Stimulated activated CD8-positive, alpha-beta memory T cell treated with anti-CD3 and anti-CD28 coated beads, Interleukin-12 subunit alpha, Interleukin-12 subunit beta, amount 100 ng/mL, for 1 hour (primary cell): Measurements from ENCODE around the gene RALA.

Experiments used
- DNase-seq: peaks from one replicate; pipeline ENCODE4 v3.0.0-alpha.2; 2020; ENCODE audit warnings: low read depth

RALA gene

GRCh38 chr7:39623047-39623731 lies at the start of gene RALA:
Gene RALA (plus strand): TSS chr7:39623572. CDS start chr7:39686668, 63,096 bp downstream.
- peak; percentile 78 for DNase-seq

GRCh38 chr7:39574673-39575349 lies 48.6 kb upstream of the RALA start:
- no peak for DNase-seq

GRCh38 chr7:39577229-39577874 lies 46.0 kb upstream of the RALA start:
- no peak for DNase-seq

- DNase-seq = peak; percentile 69
These were observed 43.1 kb upstream of the RALA start for GRCh38 chr7:39580149-39580874.

- no peak for DNase-seq
These were observed 40.8 kb upstream of the RALA start for GRCh38 chr7:39582536-39582935.

GRCh38 chr7:39583539-39583938 lies 39.8 kb upstream of the RALA start:
- no peak for DNase-seq

GRCh38 chr7:39587393-39587792 lies 36.0 kb upstream of the RALA start:
- DNase-seq = no peak

GRCh38 chr7:39588416-39588815 lies 35.0 kb upstream of the RALA start:
- DNase-seq = no peak

GRCh38 chr7:39589323-39590111 lies 33.9 kb upstream of the RALA start:
- peak; percentile 49 for DNase-seq

- DNase-seq = no peak
These were observed 30.8 kb upstream of the RALA start for GRCh38 chr7:39592586-39592985.

GRCh38 chr7:39594988-39595620 lies 28.3 kb upstream of the RALA start:
- DNase-seq = no peak

GRCh38 chr7:39602351-39602750 lies 21.0 kb upstream of the RALA start:
- DNase-seq = no peak

- no peak for DNase-seq
These were observed 19.4 kb upstream of the RALA start for GRCh38 chr7:39603924-39604323.

GRCh38 chr7:39605087-39605486 lies 18.3 kb upstream of the RALA start:
- no peak for DNase-seq

GRCh38 chr7:39606352-39606751 lies 17.0 kb upstream of the RALA start:
- DNase-seq = no peak

GRCh38 chr7:39606941-39607340 lies 16.4 kb upstream of the RALA start:
- no peak for DNase-seq

- DNase-seq = no peak
These were observed 15.5 kb upstream of the RALA start for GRCh38 chr7:39607865-39608264.

GRCh38 chr7:39608278-39608677 lies 15.1 kb upstream of the RALA start:
- no peak for DNase-seq

GRCh38 chr7:39609113-39609934 lies 14.0 kb upstream of the RALA start:
- no peak for DNase-seq

GRCh38 chr7:39609935-39610263 lies 13.5 kb upstream of the RALA start:
- no peak for DNase-seq

GRCh38 chr7:39613577-39613976 lies 9.8 kb upstream of the RALA start:
- no peak for DNase-seq
